ENCODE data around the gene NAA60. TPM values are rescaled to one million over a fixed set of nuclear protein-coding genes. Genes with fewer than 3 reads are reported as not detected.

Gene NAA60
- total RNA-seq, 1 donor from 2014 or later = 75.5 TPM

DNA sequence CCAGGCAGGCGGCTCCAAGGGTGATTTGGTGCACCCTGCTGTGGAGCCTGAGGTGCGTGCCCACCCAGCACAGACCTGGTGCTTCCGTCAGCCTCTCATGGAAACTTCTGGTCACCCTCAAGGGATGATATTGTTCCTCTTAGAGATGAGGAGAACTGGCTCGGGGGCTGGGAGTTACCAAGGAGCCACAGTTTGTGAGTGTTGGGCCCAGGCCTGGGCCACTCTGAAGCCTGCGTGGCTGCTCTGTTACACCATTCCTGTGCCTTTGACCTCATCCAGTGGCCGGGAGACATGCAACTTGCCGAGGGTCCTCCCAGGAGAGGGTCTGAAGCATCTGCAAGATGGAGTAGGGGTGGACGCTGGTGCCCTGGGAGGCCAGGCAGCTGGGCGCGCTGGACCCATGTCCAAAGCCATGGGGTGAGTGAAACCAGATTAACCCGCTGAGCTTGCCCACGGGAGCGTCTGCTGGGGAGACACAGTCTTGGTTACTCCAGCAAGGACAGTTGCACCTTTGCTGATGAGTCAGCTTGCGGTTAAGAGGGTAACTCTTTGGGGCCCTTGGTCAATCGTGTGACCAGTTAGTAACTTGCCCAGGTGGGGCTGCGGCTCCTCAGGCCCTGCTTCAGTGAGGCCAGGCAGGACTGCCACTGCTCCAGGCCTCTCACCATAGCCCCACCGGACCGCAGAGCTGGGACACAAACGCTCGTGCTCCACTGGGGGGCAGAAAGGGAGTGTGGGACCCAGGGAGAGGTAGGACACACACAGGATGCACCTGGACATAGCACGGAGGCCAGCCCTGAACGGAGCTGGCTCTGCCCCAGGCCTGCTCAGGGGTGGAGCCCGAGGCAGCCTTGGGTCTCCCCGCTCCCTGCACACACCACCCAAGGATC lies 44.3 kb downstream of the NAA60 start:
- Mint-ChIP-seq H3K27me3 (ENCODE audit: unreplicated experiment) (peaks cover 12% of the 10 kb centered on the region), H3K27ac (ENCODE audit: unreplicated experiment) (no peak overlapping the region), H3K36me3 (ENCODE audit: low read depth, unreplicated experiment) (peaks cover 14% of the 10 kb centered on the region), H3K4me3 (ENCODE audit: unreplicated experiment) (no peak overlapping the region), H3K9me3 (ENCODE audit: unreplicated experiment) (no peaks in the 10 kb centered on the region), H3K4me1 (ENCODE audit: unreplicated experiment) (no peaks in the 10 kb centered on the region)
- DNase-seq (ENCODE audit: low spot score) = no peak
- no peak for TF ChIP-seq CTCF (IDR thresholded peaks at IDR 0.05; ENCODE audit: unreplicated experiment)

DNA sequence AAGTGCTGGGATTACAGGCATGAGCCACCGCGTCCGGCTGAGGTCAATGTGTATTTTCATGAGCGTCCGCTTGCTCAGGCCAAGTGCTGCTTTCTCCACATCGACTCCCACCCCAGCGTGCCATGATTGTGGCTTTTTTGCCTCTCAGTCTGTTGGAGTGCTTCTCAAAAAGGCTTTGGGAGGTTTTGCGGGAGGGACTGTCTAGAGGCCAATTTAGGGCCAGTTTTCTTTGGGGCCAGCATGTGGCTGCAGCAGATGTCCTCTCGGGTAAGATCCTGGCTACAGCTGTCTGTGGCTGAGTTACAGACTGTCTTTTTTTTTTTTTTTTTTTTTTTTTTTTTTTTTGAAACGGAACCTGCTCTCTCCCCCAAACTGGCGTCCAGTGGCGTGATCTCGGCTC lies 45.3 kb downstream of the NAA60 start:
- Mint-ChIP-seq H3K4me3 (ENCODE audit: unreplicated experiment) (no peak overlapping the region), H3K27me3 (ENCODE audit: unreplicated experiment) (peaks cover 12% of the 10 kb centered on the region), H3K36me3 (ENCODE audit: low read depth, unreplicated experiment) (peaks cover 3% of the 10 kb centered on the region), H3K27ac (ENCODE audit: unreplicated experiment) (peak overlapping the region; percentile 61), H3K9me3 (ENCODE audit: unreplicated experiment) (no peaks in the 10 kb centered on the region), H3K4me1 (ENCODE audit: unreplicated experiment) (no peaks in the 10 kb centered on the region)
- DNase-seq (ENCODE audit: low spot score) = no peak
- TF ChIP-seq CTCF (IDR thresholded peaks at IDR 0.05; ENCODE audit: unreplicated experiment) = no peak

- DNase-seq (ENCODE audit: low spot score) = no peak
- Mint-ChIP-seq H3K27me3 (ENCODE audit: unreplicated experiment) (peaks cover 11% of the 10 kb centered on the region), H3K9me3 (ENCODE audit: unreplicated experiment) (no peaks in the 10 kb centered on the region), H3K36me3 (ENCODE audit: low read depth, unreplicated experiment) (no peaks in the 10 kb centered on the region), H3K27ac (ENCODE audit: unreplicated experiment) (no peak overlapping the region), H3K4me1 (ENCODE audit: unreplicated experiment) (no peaks in the 10 kb centered on the region), H3K4me3 (ENCODE audit: unreplicated experiment) (no peak overlapping the region)
- TF ChIP-seq CTCF (IDR thresholded peaks at IDR 0.05; ENCODE audit: unreplicated experiment) = no peak
Measured at GRCh38 chr16:3490911-3491629, 47.6 kb downstream of the NAA60 start.

GRCh38 chr16:3492356-3492755 lies 48.9 kb downstream of the NAA60 start:
- H3K36me3 Mint-ChIP-seq (ENCODE audit: low read depth, unreplicated experiment) = no peaks in the 10 kb centered on the region
- DNase-seq (ENCODE audit: low spot score) = no peak
- H3K4me1 Mint-ChIP-seq (ENCODE audit: unreplicated experiment) = no peaks in the 10 kb centered on the region
- H3K9me3 Mint-ChIP-seq (ENCODE audit: unreplicated experiment) = no peaks in the 10 kb centered on the region
- no peak for TF ChIP-seq CTCF (IDR thresholded peaks at IDR 0.05; ENCODE audit: unreplicated experiment)
- no peak overlapping the region for H3K4me3 Mint-ChIP-seq (ENCODE audit: unreplicated experiment)
- H3K27me3 Mint-ChIP-seq (ENCODE audit: unreplicated experiment) = peaks cover 11% of the 10 kb centered on the region
- H3K27ac Mint-ChIP-seq (ENCODE audit: unreplicated experiment) = no peak overlapping the region
